Lower lobe of right lung (tissue), 2 donors: ENCODE data around the gene MAP3K2. TPM values are rescaled to one million over a fixed set of nuclear protein-coding genes. Genes with fewer than 3 reads are reported as not detected.

ENCODE experiments used
- ATAC-seq, 2 donors: fragments of 200-7000 bp; cut with Tn5 transposase; one replicate each; pipeline ENCODE4 v1.9.1; 2020 to 2022; ENCODE audit warnings: mild to moderate bottlenecking in 2 of 2, moderate library complexity in 2 of 2
- DNase-seq: peaks from one replicate; pipeline ENCODE4 v3.0.0-alpha.2; 2020
- H3K27ac ChIP-seq: fragments of 200-600 bp; one replicate; pipeline ENCODE4 v1.8.0; 2022
- H3K27me3 ChIP-seq: fragments of 200-600 bp; one replicate; pipeline ENCODE4 v1.8.0; 2022; ENCODE audit warnings: low read depth
- H3K36me3 ChIP-seq: fragments of 200-600 bp; one replicate; pipeline ENCODE4 v1.8.0; 2022; ENCODE audit warnings: mild to moderate bottlenecking
- H3K4me1 ChIP-seq: fragments of 200-600 bp; one replicate; pipeline ENCODE4 v1.8.0; 2022
- H3K4me3 ChIP-seq: fragments of 200-600 bp; one replicate; pipeline ENCODE4 v1.8.0; 2022; ENCODE audit warnings: mild to moderate bottlenecking
- H3K9me3 ChIP-seq: fragments of 200-600 bp; one replicate; pipeline ENCODE4 v1.8.0; 2022
- intact Hi-C: fragments of 100-400 bp; cut with DNase I; formaldehyde crosslinking; loops from one replicate; pipeline ENCODE4 v1.11.0; 2022
- total RNA-seq: library from RNA; stranded (reverse); fragmentation: NEBNext Ultra II Directional; extraction: Animal tissue kit (Norgen Biotek cat#: 25700); gene quantifications from one replicate; pipeline ENCODE4 v1.2.1, GENCODE V29; 2021
- TF ChIP-seq, protein P1 (sequence below): fragments of 200-600 bp; IDR thresholded peaks from one replicate; pipeline ENCODE4 v1.8.0; 2022; ENCODE audit warnings: antibody characterized with exemption, mild to moderate bottlenecking
- donor health status: DM: no; HTN: yes; CAD: no; lungs with severe emphysema.

MAP3K2 gene
- total RNA-seq, 1 donor from 2014 or later: 78.4 TPM

DNA sequence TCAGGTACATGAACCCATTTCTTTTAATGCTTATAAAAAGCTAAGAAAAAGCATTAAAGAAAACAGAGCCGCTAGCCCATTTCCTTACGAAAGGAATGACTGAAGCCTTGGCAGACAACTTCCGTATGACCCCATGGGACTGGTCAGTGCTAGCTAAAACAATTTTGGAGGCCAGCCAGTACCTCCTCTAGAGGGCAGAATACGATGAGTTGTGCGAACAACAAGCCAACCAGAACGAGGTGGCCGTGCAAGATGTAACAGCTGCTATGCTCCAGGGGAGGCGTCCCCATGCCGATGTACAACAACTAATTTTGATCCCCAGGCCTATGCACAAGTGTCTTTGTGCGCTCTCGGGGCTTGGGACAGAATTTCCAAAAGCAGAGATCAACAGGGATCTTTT lies 16.7 kb downstream of the MAP3K2 start:
- Histone ChIP-seq H3K4me3 (no peak overlapping the region), H3K36me3 (no peaks in the 10 kb centered on the region), H3K27ac (no peak overlapping the region), H3K9me3 (peaks cover 17% of the 10 kb centered on the region), H3K27me3 (no peaks in the 10 kb centered on the region), H3K4me1 (peaks cover 4% of the 10 kb centered on the region)
- intact Hi-C loops: no loop called here
- no peak for ATAC-seq
- TF ChIP-seq, protein P1, sequence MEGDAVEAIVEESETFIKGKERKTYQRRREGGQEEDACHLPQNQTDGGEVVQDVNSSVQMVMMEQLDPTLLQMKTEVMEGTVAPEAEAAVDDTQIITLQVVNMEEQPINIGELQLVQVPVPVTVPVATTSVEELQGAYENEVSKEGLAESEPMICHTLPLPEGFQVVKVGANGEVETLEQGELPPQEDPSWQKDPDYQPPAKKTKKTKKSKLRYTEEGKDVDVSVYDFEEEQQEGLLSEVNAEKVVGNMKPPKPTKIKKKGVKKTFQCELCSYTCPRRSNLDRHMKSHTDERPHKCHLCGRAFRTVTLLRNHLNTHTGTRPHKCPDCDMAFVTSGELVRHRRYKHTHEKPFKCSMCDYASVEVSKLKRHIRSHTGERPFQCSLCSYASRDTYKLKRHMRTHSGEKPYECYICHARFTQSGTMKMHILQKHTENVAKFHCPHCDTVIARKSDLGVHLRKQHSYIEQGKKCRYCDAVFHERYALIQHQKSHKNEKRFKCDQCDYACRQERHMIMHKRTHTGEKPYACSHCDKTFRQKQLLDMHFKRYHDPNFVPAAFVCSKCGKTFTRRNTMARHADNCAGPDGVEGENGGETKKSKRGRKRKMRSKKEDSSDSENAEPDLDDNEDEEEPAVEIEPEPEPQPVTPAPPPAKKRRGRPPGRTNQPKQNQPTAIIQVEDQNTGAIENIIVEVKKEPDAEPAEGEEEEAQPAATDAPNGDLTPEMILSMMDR: no peak
- no peak for DNase-seq

DNA sequence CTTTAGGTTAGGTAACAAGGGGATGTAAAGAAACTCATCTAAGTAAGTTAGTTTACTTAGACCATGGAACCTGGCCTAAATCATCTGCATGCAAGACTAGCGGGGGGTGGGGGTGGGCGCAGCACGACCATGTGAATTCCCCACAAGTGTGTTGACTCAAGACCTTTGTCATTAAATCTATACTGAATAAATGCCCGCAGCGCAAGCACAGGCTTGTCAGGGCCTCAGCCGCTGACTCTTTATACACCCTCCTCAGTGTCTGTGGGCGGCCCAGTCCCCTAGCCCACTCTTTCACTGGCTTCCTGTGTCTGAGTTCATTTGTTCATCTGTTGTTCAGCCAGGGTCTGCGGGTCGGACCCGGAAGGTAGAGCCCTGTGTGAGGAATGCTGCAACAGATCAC lies 17.8 kb downstream of the MAP3K2 start:
- H3K36me3 ChIP-seq: no peaks in the 10 kb centered on the region
- TF ChIP-seq, protein P1: no peak
- no peaks in the 10 kb centered on the region for H3K27me3 ChIP-seq
- H3K9me3 ChIP-seq: peaks cover 17% of the 10 kb centered on the region
- peaks cover 14% of the 10 kb centered on the region for H3K4me1 ChIP-seq
- intact Hi-C loops: no loop called here
- no peak overlapping the region for H3K4me3 ChIP-seq
- DNase-seq (no peak), ATAC-seq (no peak)
- H3K27ac ChIP-seq: no peak overlapping the region

DNA sequence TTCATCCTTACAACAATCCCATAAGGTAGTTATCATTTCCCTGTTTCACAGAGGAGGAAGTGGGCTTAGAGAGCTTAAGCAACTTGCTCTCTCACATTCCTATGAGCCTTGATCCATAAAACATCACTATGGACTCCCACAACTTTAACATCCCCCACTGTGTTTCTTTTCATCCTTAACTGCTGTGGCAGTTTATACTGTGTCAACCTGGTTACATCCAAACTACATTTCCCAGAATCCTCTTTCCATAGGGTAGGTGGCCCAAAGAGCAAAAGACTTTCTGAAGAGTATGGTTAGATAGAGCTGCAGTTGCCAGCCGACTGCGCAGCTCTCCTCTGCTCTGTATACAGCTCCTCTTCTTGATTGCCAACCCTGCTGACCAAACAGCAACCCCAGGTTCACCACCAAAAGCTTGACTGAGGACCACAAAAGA lies 22.5 kb downstream of the MAP3K2 start:
- H3K36me3 ChIP-seq: no peaks in the 10 kb centered on the region
- no peaks in the 10 kb centered on the region for H3K27me3 ChIP-seq
- no peak for DNase-seq
- ATAC-seq: peak; percentile 25 to 41
- H3K4me1 ChIP-seq: peaks cover 27% of the 10 kb centered on the region
- H3K9me3 ChIP-seq: no peaks in the 10 kb centered on the region
- TF ChIP-seq, protein P1: no peak
- intact Hi-C loops: no loop called here
- H3K4me3 ChIP-seq: no peak overlapping the region
- H3K27ac ChIP-seq: no peak overlapping the region

DNA sequence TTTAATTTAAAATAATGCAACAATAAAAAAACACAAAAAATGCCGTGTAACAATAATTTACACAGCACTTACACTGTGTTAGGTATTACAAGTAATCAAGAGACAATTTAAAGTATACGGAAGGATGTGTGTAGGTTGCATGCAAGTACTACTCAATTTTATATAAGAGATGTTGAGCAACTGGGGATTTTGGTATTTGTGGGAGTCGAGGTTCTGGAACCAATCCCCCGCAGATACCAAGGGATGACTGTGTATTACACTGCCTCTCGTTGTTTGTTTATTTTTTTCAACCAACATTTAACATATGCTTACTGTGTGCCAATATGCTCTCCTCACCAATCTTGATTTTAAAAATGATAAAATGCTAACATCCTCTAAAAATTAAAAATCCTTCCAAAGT lies 24.8 kb downstream of the MAP3K2 start:
- Histone ChIP-seq H3K9me3 (no peaks in the 10 kb centered on the region), H3K36me3 (no peaks in the 10 kb centered on the region), H3K4me3 (no peak overlapping the region), H3K27me3 (no peaks in the 10 kb centered on the region), H3K4me1 (peaks cover 27% of the 10 kb centered on the region), H3K27ac (no peak overlapping the region)
- DNase-seq: no peak
- TF ChIP-seq, protein P1: no peak
- peak in 1 of 2 donors; percentile 15 for ATAC-seq
- intact Hi-C loops: no loop called here

DNA sequence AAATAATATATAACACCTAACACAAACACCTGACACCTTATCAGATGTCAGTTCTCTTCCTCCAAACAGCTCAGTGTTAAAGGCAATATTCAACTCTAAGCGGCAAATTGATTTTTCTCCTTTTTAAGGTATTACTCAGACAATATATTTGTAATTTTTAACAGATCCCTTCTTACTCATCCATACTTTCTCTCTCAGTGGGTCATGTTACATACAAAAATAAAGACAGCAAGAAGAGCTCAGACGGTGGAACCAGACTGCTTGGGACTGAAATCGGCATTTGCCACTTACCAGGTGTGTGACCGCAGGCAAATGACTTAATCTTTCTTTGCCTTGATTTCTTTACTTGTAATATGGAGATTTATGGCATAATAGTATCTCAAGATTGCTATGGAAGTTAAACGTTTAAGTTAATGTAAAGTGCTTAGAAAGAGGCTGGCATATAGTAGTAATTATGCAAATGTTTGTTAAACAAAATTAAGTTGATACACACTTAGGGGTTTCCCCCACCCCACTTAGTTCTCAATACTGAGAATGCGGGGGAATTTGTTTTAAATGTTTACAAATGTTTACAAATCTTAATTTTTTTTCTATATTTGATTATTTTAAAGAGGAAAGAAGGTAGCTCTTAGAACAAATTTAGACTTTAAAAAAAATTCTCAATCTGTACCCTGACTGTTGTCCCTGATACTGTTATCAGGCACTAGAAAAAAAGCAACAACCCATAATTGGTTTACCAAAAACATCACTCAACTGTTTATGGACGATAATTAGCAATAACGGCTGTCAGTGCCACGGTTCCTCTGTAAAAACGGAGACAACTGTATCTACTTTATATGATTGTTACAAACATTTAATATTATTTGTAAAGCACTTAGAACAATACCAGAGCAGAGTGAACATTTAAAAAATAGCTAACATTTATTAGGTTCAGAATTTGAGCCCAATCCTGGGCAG lies 25.6 kb downstream of the MAP3K2 start:
- no peak for DNase-seq
- TF ChIP-seq, protein P1: no peak
- Histone ChIP-seq H3K27me3 (no peaks in the 10 kb centered on the region), H3K4me1 (peaks cover 27% of the 10 kb centered on the region), H3K36me3 (no peaks in the 10 kb centered on the region), H3K27ac (no peak overlapping the region), H3K9me3 (no peaks in the 10 kb centered on the region), H3K4me3 (no peak overlapping the region)
- intact Hi-C loops: no loop called here
- ATAC-seq: no peak
